Osteoblast (primary cell): ENCODE measurements around the gene ZMYM3. TPM values are rescaled to one million over a fixed set of nuclear protein-coding genes. Genes with fewer than 3 reads are reported as not detected.

Experiments used
- DNase-seq: peaks from one replicate; pipeline ENCODE4 v3.0.0; 2011; ENCODE audit warnings: low spot score, mixed read lengths; ENCODE audit not compliant: insufficient read length; ENCODE audit errors: missing footprints
- H2AFZ ChIP-seq: 2 replicates; pipeline ENCODE4 v1.6.0; 2011; ENCODE audit warnings: mild to moderate bottlenecking, low read length
- H3K27ac ChIP-seq: 2 replicates; pipeline ENCODE4 v1.5.1; 2011; ENCODE audit warnings: mild to moderate bottlenecking, low read depth, low read length, moderate library complexity
- H3K27me3 ChIP-seq: 2 replicates; pipeline ENCODE4 v1.6.0; 2012; ENCODE audit warnings: mild to moderate bottlenecking, control low read depth, inconsistent platforms, low read length, moderate library complexity; ENCODE audit not compliant: insufficient read depth
- H3K36me3 ChIP-seq: 2 replicates; pipeline ENCODE4 v1.5.1; 2011; ENCODE audit warnings: mild to moderate bottlenecking, low read length, control low read depth, moderate library complexity; ENCODE audit not compliant: insufficient read depth
- H3K4me1 ChIP-seq: 2 replicates; pipeline ENCODE4 v1.5.1; 2011; ENCODE audit warnings: mild to moderate bottlenecking, low read length, control low read depth, moderate library complexity; ENCODE audit not compliant: insufficient read depth
- H3K4me2 ChIP-seq: 2 replicates; pipeline ENCODE4 v1.6.0; 2011; ENCODE audit warnings: mild to moderate bottlenecking, low read length; ENCODE audit not compliant: insufficient read depth
- H3K4me3 ChIP-seq: fragments of 200-600 bp; sonication (generic); 3 replicates; pipeline ENCODE4 v1.5.1; 2012; ENCODE audit warnings: mild to moderate bottlenecking, low read length, inconsistent platforms; ENCODE audit not compliant: insufficient read depth
- H3K79me2 ChIP-seq: 2 replicates; pipeline ENCODE4 v1.6.0; 2012; ENCODE audit warnings: mild to moderate bottlenecking, low read length, control low read depth, inconsistent platforms; ENCODE audit not compliant: insufficient read depth
- H3K9me3 ChIP-seq: 2 replicates; pipeline ENCODE4 v1.5.1; 2011; ENCODE audit warnings: low read depth, low read length, control low read depth
- H4K20me1 ChIP-seq: 2 replicates; pipeline ENCODE4 v1.6.0; 2012; ENCODE audit warnings: mild to moderate bottlenecking, low read length, control low read depth; ENCODE audit not compliant: insufficient read depth
- total RNA-seq: library from RNA; depleted of rRNA; stranded (reverse); fragments of >200 nt; gene quantifications from 2 replicates; pipeline ENCODE4 v1.2.3, GENCODE V29; 2012
- TF ChIP-seq, protein P1 (sequence below): IDR thresholded peaks from 2 replicates; pipeline ENCODE4 v1.5.1; 2011; ENCODE audit warnings: mild to moderate bottlenecking, low read depth, low read length, moderate library complexity; ENCODE audit errors: extremely low read depth

ZMYM3 gene
- total RNA-seq, 1 donor = 15.6 TPM

DNA sequence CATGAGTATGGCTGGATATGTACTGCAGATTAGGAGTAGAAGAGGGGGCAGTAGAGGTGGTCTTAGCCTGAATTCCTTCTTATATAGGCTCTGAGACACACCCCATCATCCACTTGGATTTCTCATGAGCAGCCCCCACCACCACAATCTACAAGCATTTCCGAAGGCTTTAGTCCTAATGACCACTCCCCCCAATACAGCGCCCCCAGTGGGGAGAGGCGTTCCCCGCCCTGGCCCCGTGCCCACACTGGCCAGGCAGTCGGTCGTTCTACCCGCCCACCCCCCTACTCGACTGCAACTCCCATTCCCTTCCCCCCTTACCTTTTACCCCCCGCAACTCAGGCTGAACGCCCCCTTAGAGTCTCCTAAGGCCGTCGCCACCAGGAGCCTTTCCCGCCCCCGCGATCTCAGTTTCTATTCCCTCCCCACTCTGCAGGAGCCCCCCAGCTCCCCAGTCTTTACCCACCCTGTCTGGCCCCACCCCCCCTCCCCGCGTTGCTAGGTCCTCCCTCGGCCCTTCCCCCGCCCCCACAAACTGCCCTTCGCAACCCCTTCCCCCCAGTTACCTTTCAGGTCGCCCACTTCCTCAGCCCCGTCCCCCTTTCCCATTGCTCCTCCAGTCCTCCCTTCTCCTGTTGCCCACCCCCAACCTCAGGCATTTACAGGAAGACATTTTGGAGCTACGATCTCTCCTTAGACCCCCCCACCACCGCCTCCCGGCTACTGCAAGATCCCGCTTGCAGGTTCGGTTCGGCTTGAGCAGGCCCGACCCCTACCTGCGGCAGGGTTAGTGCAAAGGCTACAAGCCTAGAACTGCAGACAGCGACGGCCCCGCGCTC is 468 bp downstream of the ZMYM3 start:
- Histone ChIP-seq H3K79me2 (peaks cover 15% of the 10 kb centered on the region), H3K4me1 (peaks cover 3% of the 10 kb centered on the region), H3K9me3 (no peaks in the 10 kb centered on the region), H3K27me3 (no peaks in the 10 kb centered on the region), H3K4me2 (peak overlapping the region; percentile 92), H4K20me1 (peaks cover 3% of the 10 kb centered on the region), H2AFZ (peak overlapping the region; percentile 56), H3K36me3 (peaks cover 5% of the 10 kb centered on the region), H3K27ac (no peak overlapping the region), H3K4me3 (peak overlapping the region; percentile 89)
- TF ChIP-seq, protein P1, sequence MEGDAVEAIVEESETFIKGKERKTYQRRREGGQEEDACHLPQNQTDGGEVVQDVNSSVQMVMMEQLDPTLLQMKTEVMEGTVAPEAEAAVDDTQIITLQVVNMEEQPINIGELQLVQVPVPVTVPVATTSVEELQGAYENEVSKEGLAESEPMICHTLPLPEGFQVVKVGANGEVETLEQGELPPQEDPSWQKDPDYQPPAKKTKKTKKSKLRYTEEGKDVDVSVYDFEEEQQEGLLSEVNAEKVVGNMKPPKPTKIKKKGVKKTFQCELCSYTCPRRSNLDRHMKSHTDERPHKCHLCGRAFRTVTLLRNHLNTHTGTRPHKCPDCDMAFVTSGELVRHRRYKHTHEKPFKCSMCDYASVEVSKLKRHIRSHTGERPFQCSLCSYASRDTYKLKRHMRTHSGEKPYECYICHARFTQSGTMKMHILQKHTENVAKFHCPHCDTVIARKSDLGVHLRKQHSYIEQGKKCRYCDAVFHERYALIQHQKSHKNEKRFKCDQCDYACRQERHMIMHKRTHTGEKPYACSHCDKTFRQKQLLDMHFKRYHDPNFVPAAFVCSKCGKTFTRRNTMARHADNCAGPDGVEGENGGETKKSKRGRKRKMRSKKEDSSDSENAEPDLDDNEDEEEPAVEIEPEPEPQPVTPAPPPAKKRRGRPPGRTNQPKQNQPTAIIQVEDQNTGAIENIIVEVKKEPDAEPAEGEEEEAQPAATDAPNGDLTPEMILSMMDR = peak; percentile 40
- DNase-seq = peak; percentile 62

DNA sequence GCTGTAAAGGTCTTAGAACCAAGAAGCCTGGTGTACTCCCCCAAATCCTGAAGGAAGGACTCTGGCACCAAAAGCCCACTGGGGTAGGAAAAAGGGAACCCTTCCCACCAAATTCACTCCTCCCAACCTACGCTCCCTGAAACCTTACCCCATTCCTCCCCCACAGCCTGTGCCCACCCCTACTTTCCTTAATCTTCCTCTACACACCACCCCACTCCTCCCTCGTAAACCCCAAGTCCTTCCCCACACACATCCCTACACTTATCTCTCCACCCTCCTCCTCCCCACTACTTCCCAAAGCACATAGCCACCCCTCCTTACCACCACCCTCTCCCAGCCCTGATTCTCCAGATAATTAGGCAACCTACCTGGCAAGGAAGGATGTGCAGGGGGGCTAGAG is 1.7 kb downstream of the ZMYM3 start:
- H3K4me1 ChIP-seq = peaks cover 3% of the 10 kb centered on the region
- peaks cover 15% of the 10 kb centered on the region for H3K79me2 ChIP-seq
- H3K4me3 ChIP-seq = no peak overlapping the region
- H2AFZ ChIP-seq = no peak overlapping the region
- H3K36me3 ChIP-seq = peaks cover 10% of the 10 kb centered on the region
- H3K27me3 ChIP-seq = no peaks in the 10 kb centered on the region
- no peaks in the 10 kb centered on the region for H3K9me3 ChIP-seq
- DNase-seq = peak; percentile 66
- no peak overlapping the region for H3K27ac ChIP-seq
- TF ChIP-seq, protein P1 = no peak
- peaks cover 3% of the 10 kb centered on the region for H4K20me1 ChIP-seq
- H3K4me2 ChIP-seq = peak overlapping the region; percentile 92

DNA sequence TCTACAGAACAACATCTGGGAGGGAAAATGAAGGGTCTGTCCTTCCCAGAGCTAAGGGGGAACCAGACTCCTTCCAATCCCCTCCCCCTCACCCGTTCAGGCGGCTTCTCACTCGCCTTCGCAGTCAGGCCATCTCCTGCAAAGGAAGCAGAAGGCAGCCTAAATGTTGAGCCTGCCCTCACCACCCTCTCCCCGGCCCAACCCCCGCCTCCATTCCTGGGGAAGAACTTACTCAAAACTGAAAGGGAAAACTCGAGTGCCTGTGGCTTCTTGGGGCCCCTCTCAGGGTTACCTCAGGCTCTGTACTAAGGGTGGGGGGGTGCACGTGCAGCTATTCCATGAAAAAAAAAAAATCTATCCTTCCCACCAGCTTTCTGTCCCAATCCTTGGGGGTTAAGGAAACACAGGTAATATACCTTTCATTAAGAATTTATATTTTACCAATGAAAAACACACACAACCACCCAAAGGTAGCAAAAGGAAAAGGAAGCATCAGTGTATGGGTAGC is 2.4 kb downstream of the ZMYM3 start:
- Histone ChIP-seq H3K27ac (no peak overlapping the region), H3K79me2 (peaks cover 15% of the 10 kb centered on the region), H3K4me2 (no peak overlapping the region), H3K36me3 (peaks cover 10% of the 10 kb centered on the region), H3K27me3 (no peaks in the 10 kb centered on the region), H3K9me3 (no peaks in the 10 kb centered on the region), H2AFZ (no peak overlapping the region), H4K20me1 (peaks cover 3% of the 10 kb centered on the region), H3K4me3 (no peak overlapping the region), H3K4me1 (peaks cover 3% of the 10 kb centered on the region)
- TF ChIP-seq, protein P1 = no peak
- DNase-seq = peak; percentile 21

DNA sequence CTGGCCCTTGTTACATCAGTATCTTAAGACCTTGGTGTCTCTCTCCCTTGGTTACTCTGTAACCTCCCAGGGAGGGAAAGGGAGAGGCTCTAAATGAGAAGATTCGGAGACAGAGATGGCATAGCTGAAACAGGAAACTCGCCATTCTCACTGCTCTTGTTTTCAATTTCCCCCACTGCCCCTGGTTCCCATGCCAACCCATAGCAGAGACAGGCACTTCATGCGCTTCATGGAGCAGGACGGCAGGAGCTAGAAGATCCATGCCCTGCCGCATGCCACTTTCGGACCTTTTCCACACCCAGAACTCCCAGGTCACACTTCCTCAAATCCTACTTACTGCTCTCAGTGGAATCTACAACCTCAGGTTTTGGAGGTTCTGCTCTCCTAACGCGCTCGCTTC is 3.1 kb downstream of the ZMYM3 start:
- no peaks in the 10 kb centered on the region for H3K27me3 ChIP-seq
- no peak overlapping the region for H3K27ac ChIP-seq
- DNase-seq = peak; percentile 38
- no peak overlapping the region for H2AFZ ChIP-seq
- H4K20me1 ChIP-seq = peaks cover 3% of the 10 kb centered on the region
- peaks cover 3% of the 10 kb centered on the region for H3K4me1 ChIP-seq
- TF ChIP-seq, protein P1 = no peak
- H3K36me3 ChIP-seq = peaks cover 14% of the 10 kb centered on the region
- H3K9me3 ChIP-seq = no peaks in the 10 kb centered on the region
- peaks cover 15% of the 10 kb centered on the region for H3K79me2 ChIP-seq
- no peak overlapping the region for H3K4me2 ChIP-seq
- H3K4me3 ChIP-seq = no peak overlapping the region
